H1 (cell line): ENCODE measurements around the gene CSNK1A1. TPM values are rescaled to one million over a fixed set of nuclear protein-coding genes. Genes with fewer than 3 reads are reported as not detected.

Source experiments
- CTCF ChIA-PET: fragments of 300-600 bp; sonication (Branson Sonifier 250); formaldehyde crosslinking; loops from one replicate; lab custom pipeline; 2021; ENCODE audit not compliant: partially characterized antibody; lab: Charles Lee
- POLR2A ChIA-PET: fragments of 300-600 bp; sonication (Branson Sonifier 250); formaldehyde crosslinking; loops from one replicate; lab custom pipeline; 2021; ENCODE audit warnings: inconsistent platforms; ENCODE audit not compliant: partially characterized antibody; lab: Charles Lee
- DNase-seq, 2 experiments: peaks; one replicate each; pipeline versions ENCODE4 v3.0.0 to v3.0.0-alpha.2; 2010 to 2022; ENCODE audit warnings: low spot score in 2 of 2, low read depth in 1 of 2, mixed read lengths in 1 of 2
- FAIRE-seq: peaks from 2 replicates; lab custom pipeline; 2011; peaks lifted over from hg19 to GRCh38; lab: Jason Lieb, UNC
- H2AFZ ChIP-seq: 2 replicates; pipeline ENCODE4 v1.8.1; 2012; ENCODE audit warnings: low read length, inconsistent platforms
- H2AK5ac ChIP-seq: 2 replicates; pipeline ENCODE4 v1.6.1; 2013; ENCODE audit warnings: low read depth, low read length
- H2BK120ac ChIP-seq: replicated peaks from 2 replicates; pipeline ENCODE3; 2013; ENCODE audit warnings: low read depth, low read length, inconsistent platforms
- H2BK12ac ChIP-seq: 2 replicates; pipeline ENCODE4 v1.6.1; 2013; ENCODE audit warnings: low read depth, low read length
- H2BK15ac ChIP-seq: 2 replicates; pipeline ENCODE4 v1.6.1; 2013; ENCODE audit warnings: low read length
- H2BK20ac ChIP-seq: 2 replicates; pipeline ENCODE4 v1.6.1; 2013; ENCODE audit warnings: low read length
- H2BK5ac ChIP-seq: 2 replicates; pipeline ENCODE4 v1.6.1; 2013; ENCODE audit warnings: low read depth, low read length
- H3K14ac ChIP-seq: 2 replicates; pipeline ENCODE4 v1.6.1; 2013; ENCODE audit warnings: inconsistent platforms; ENCODE audit not compliant: insufficient read length
- H3K18ac ChIP-seq: 2 replicates; pipeline ENCODE4 v1.6.1; 2013; ENCODE audit warnings: low read length; ENCODE audit errors: extremely low read depth
- H3K23ac ChIP-seq: 2 replicates; pipeline ENCODE4 v1.6.1; 2013; ENCODE audit warnings: inconsistent platforms; ENCODE audit not compliant: insufficient read length
- H3K23me2 ChIP-seq: 2 replicates; pipeline ENCODE4 v1.6.1; 2013; ENCODE audit warnings: low read depth, low read length
- H3K27ac ChIP-seq: 2 replicates; pipeline ENCODE4 v1.6.1; 2011; ENCODE audit warnings: low read depth, low read length, inconsistent platforms
- H3K27me3 ChIP-seq, 4 experiments: replicated peaks in 1 of 4; 1 replicate in 1 of 4; 2 replicates in 3 of 4; pipeline versions ENCODE4 v1.6.1 to v1.8.1; 2011 to 2013; ENCODE audit warnings: low read length in 3 of 4, mild to moderate bottlenecking in 3 of 4, inconsistent platforms in 2 of 4, mixed read lengths in 2 of 4, moderate library complexity in 1 of 4; ENCODE audit not compliant: control insufficient read depth in 3 of 4, insufficient read depth in 3 of 4; ENCODE audit errors: extremely low read depth in 1 of 4
- H3K36me3 ChIP-seq, 4 experiments: 2 replicates each; pipeline versions ENCODE4 v1.6.1 to v1.8.1; 2011 to 2013; ENCODE audit warnings: mild to moderate bottlenecking in 4 of 4, low read length in 3 of 4, moderate library complexity in 2 of 4, control low read depth in 1 of 4, inconsistent platforms in 1 of 4; ENCODE audit not compliant: insufficient read depth in 4 of 4, control insufficient read depth in 2 of 4
- H3K4ac ChIP-seq: replicated peaks from 2 replicates; pipeline ENCODE3; 2013; ENCODE audit warnings: low read length, low read depth, mixed read lengths, inconsistent platforms; ENCODE audit not compliant: insufficient read length
- H3K4me1 ChIP-seq, 4 experiments: replicated peaks in 1 of 4; 1 replicate in 1 of 4; 2 replicates in 3 of 4; pipeline versions ENCODE4 v1.6.1 to v1.8.1; 2011 to 2013; ENCODE audit warnings: low read length in 3 of 4, inconsistent platforms in 2 of 4, mixed read lengths in 1 of 4; ENCODE audit not compliant: insufficient read depth in 4 of 4, control insufficient read depth in 3 of 4
- H3K4me2 ChIP-seq, 2 experiments: 2 replicates each; pipeline versions ENCODE4 v1.6.1 to v1.8.1; 2011 to 2013; ENCODE audit warnings: low read depth in 2 of 2, low read length in 2 of 2, control low read depth in 1 of 2, inconsistent platforms in 1 of 2, mild to moderate bottlenecking in 1 of 2; ENCODE audit not compliant: insufficient read depth in 1 of 2
- H3K4me3 ChIP-seq, 4 experiments: fragments of 200-600, 300-600 bp in 1 of 4; sonication (generic), shearing (Covaris generic), sonication (Bioruptor Twin) in 1 of 4; 2 replicates each; pipeline versions ENCODE4 v1.5.1 to v1.8.1; 2011 to 2016; ENCODE audit warnings: low read length in 4 of 4, low read depth in 3 of 4, control low read depth in 2 of 4, inconsistent platforms in 2 of 4, mild to moderate bottlenecking in 2 of 4, mixed read lengths in 1 of 4, moderate library complexity in 1 of 4; ENCODE audit not compliant: insufficient read depth in 2 of 4; ENCODE audit errors: extremely low read depth in 1 of 4
- H3K56ac ChIP-seq: replicated peaks from 2 replicates; pipeline ENCODE3; 2013; ENCODE audit warnings: low read depth, mild to moderate bottlenecking, mixed read lengths, low read length, inconsistent platforms; ENCODE audit not compliant: insufficient read length
- H3K79me1 ChIP-seq: 2 replicates; pipeline ENCODE4 v1.6.1; 2013; ENCODE audit warnings: low read depth, low read length, control low read depth
- H3K79me2 ChIP-seq, 2 experiments: 2 replicates each; pipeline versions ENCODE4 v1.6.1 to v1.8.1; 2012 to 2013; ENCODE audit warnings: low read length in 2 of 2, mild to moderate bottlenecking in 2 of 2, inconsistent platforms in 1 of 2; ENCODE audit not compliant: insufficient read depth in 2 of 2, control insufficient read depth in 1 of 2
- H3K9ac ChIP-seq, 4 experiments: replicated peaks in 1 of 4; 1 replicate in 1 of 4; 2 replicates in 3 of 4; pipeline versions ENCODE4 v1.6.1 to v1.8.1; 2011 to 2013; ENCODE audit warnings: low read depth in 3 of 4, low read length in 3 of 4, control low read depth in 2 of 4, mild to moderate bottlenecking in 2 of 4, moderate library complexity in 2 of 4, inconsistent platforms in 1 of 4; ENCODE audit errors: extremely low read depth in 1 of 4
- H3K9me3 ChIP-seq, 2 experiments: 2 replicates each; pipeline versions ENCODE4 v1.6.1 to v1.8.1; 2012 to 2013; ENCODE audit warnings: mild to moderate bottlenecking in 2 of 2, moderate library complexity in 2 of 2, control low read depth in 1 of 2, inconsistent platforms in 1 of 2, low read depth in 1 of 2, low read length in 1 of 2, mixed read lengths in 1 of 2; ENCODE audit not compliant: insufficient read depth in 2 of 2
- H4K20me1 ChIP-seq, 2 experiments: replicated peaks in 1 of 2; 2 replicates each; pipeline versions ENCODE3 to v1.8.1; 2011 to 2013; ENCODE audit warnings: inconsistent platforms in 2 of 2, low read length in 2 of 2, mild to moderate bottlenecking in 1 of 2; ENCODE audit not compliant: insufficient read depth in 2 of 2, control insufficient read depth in 1 of 2
- H4K5ac ChIP-seq: 2 replicates; pipeline ENCODE4 v1.6.1; 2013; ENCODE audit warnings: low read length, low read depth, mixed read lengths, inconsistent platforms; ENCODE audit not compliant: insufficient read length
- H4K8ac ChIP-seq: 2 replicates; pipeline ENCODE4 v1.8.0; 2013; ENCODE audit warnings: mild to moderate bottlenecking, moderate library complexity, low read length, inconsistent platforms; ENCODE audit not compliant: insufficient read depth; ENCODE audit errors: extremely low read depth
- H4K91ac ChIP-seq: replicated peaks from 2 replicates; pipeline ENCODE3; 2013; ENCODE audit warnings: low read length, mixed read lengths, inconsistent platforms; ENCODE audit not compliant: insufficient read length
- BCL11A ChIP-seq, 2 experiments: IDR thresholded peaks; one replicate each; pipeline ENCODE4 v1.6.1; 2011; ENCODE audit warnings: low read depth in 2 of 2, low read length in 2 of 2, mild to moderate bottlenecking in 2 of 2
- CBX5 ChIP-seq: fragments of 300-800, 300-1000 bp; sonication (generic); IDR thresholded peaks from 2 replicates; pipeline ENCODE4 v1.7.1; 2016; ENCODE audit warnings: antibody characterized with exemption, low read length, low read depth
- JUN ChIP-seq: IDR thresholded peaks from 2 replicates; pipeline ENCODE4 v1.6.1; 2011; ENCODE audit warnings: low read depth, mild to moderate bottlenecking, improper control_type of control experiment, low read length
- POLR2AphosphoS5 ChIP-seq: IDR thresholded peaks from 2 replicates; pipeline ENCODE4 v1.6.1; 2011; ENCODE audit warnings: low read depth, low read length
- RBBP5 ChIP-seq: IDR thresholded peaks from 2 replicates; pipeline ENCODE4 v1.7.1; 2012; ENCODE audit warnings: low read depth, mild to moderate bottlenecking, inconsistent platforms, low read length, moderate library complexity, borderline replicate concordance
- RXRA ChIP-seq: IDR thresholded peaks from 2 replicates; pipeline ENCODE4 v1.6.1; 2011; ENCODE audit warnings: low read depth, mild to moderate bottlenecking, low read length, moderate library complexity; ENCODE audit not compliant: insufficient read depth
- WGBS, 2 experiments: shearing (Covaris generic) in 1 of 2; methylation state at CpG; one replicate each; pipeline versions ENCODE4 v1.1.6 to v1.1.7; 2013 to 2015; ENCODE audit warnings: low lambda C conversion rate in 2 of 2, mixed read lengths in 2 of 2, inconsistent platforms in 1 of 2, low coverage in 1 of 2, missing lambda C conversion rate in 1 of 2; ENCODE audit not compliant: insufficient replicate concordance in 2 of 2, insufficient coverage in 1 of 2, insufficient read length in 1 of 2; ENCODE audit errors: extremely low coverage in 1 of 2, missing lambda C conversion rate in 1 of 2; 5-methylcytosine and 5-hydroxymethylcytosine counted together
- polyA plus RNA-seq, 7 experiments: library from polyadenylated mRNA; depleted of rRNA in 3 of 7; stranded (reverse) in 5 of 7; unstranded in 2 of 7; fragments of >200 nt in 5 of 7; fragments of 200-250 nt in 2 of 7; gene quantifications; 1 replicate in 5 of 7; 2 replicates in 1 of 7; 4 replicates in 1 of 7; pipeline versions ENCODE4 v1.2.1 to v1.2.3, GENCODE V29; 2011 to 2013; ENCODE audit warnings: missing spikeins in 2 of 7, mixed read lengths in 2 of 7
- total RNA-seq: library from RNA; stranded (reverse); fragmentation: NEBNext Ultra II Directional; extraction: Animal tissue kit (Norgen Biotek cat#: 25700); gene quantifications from 2 replicates; pipeline ENCODE4 v1.2.1, GENCODE V29; 2021
- TF ChIP-seq, protein P1 (sequence below): IDR thresholded peaks from 2 replicates; pipeline ENCODE4 v1.6.1; 2012; ENCODE audit warnings: low read length, inconsistent platforms

CSNK1A1 gene
- total and polyA plus RNA-seq, 2 of the 8 experiments (the other 6 are each of a cell fraction or from before 2014, with no cell fraction given) = 61.2 to 244 TPM

DNA sequence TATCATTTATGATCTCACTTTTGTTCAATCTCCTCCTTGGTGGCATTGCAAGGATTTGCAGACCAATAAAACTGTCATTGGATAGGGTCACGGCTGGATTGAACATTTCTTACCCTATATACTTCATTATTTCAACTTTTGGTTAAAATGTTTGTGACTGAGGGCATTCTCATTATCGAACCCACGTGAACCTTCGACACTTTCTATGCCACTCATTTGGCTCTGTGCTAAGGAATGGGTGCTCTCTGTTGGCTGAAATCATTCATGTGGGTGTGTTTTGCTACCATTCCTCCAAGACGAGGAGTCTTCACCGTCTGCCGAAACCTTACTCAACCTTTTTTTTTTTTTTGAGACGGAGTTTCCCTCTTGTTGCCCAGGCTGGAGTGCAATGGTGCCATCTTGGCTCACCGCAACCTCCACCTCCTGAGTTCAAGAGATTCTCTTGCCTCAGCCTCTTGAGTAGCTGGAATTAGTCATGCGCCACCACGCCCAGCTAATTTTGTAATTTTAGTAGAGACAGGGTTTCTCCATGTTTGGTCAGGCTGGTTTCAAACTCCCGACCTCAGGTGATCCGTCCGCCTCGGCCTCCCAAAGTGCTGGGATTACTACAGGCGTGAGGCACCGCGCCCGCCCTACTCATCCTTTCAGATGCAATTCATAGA is 62.5 kb downstream of the CSNK1A1 start:
- DNase-seq (peak in 1 of 2 experiments; percentile 45), FAIRE-seq (no peak)
- no peak overlapping the region for H2AK5ac ChIP-seq
- H3K4me1 ChIP-seq = peaks cover 0 to 3% (median 0%) of the 10 kb centered on the region in 4 experiments; a peak in 1 of 7 replicates
- H4K5ac ChIP-seq = no peak overlapping the region
- H3K14ac ChIP-seq = no peak overlapping the region
- H3K4ac ChIP-seq = no peak overlapping the region
- H3K56ac ChIP-seq = no peak overlapping the region
- peaks cover 0 to 5% (median 0%) of the 10 kb centered on the region in 4 experiments; a peak in 1 of 8 replicates for H3K36me3 ChIP-seq
- H4K8ac ChIP-seq = no peak overlapping the region
- no peak overlapping the region for H2BK12ac ChIP-seq
- no peak overlapping the region for H2BK120ac ChIP-seq
- no peaks in the 10 kb centered on the region for H3K79me1 ChIP-seq
- CTCF ChIA-PET = interaction anchor here (0.7 kb wide), 1 partner anchor 124 kb away, joined by 3 read pairs; no protein-coding TSS in a partner anchor
- no peak overlapping the region for H2BK5ac ChIP-seq
- no peak overlapping the region for H3K18ac ChIP-seq
- no peak overlapping the region for H2AFZ ChIP-seq
- no peaks in the 10 kb centered on the region for H4K20me1 ChIP-seq
- H3K9me3 ChIP-seq = no peaks in the 10 kb centered on the region
- no peak overlapping the region for H3K27ac ChIP-seq
- H3K4me3 ChIP-seq = no peak overlapping the region
- TF ChIP-seq RXRA (no peak), CBX5 (no peak), POLR2AphosphoS5 (no peak), RBBP5 (no peak), BCL11A (IDR thresholded peaks at IDR 0.05; ENCODE audit: low read depth in 2 of 2, low read length in 2 of 2) (no peak), JUN (no peak)
- TF ChIP-seq, protein P1, sequence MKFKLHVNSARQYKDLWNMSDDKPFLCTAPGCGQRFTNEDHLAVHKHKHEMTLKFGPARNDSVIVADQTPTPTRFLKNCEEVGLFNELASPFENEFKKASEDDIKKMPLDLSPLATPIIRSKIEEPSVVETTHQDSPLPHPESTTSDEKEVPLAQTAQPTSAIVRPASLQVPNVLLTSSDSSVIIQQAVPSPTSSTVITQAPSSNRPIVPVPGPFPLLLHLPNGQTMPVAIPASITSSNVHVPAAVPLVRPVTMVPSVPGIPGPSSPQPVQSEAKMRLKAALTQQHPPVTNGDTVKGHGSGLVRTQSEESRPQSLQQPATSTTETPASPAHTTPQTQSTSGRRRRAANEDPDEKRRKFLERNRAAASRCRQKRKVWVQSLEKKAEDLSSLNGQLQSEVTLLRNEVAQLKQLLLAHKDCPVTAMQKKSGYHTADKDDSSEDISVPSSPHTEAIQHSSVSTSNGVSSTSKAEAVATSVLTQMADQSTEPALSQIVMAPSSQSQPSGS = no peak
- H3K23ac ChIP-seq = no peak overlapping the region
- no peak overlapping the region for H2BK20ac ChIP-seq
- peaks cover 0 to 1% (median 0%) of the 10 kb centered on the region in 4 experiments; a peak in 1 of 7 replicates for H3K27me3 ChIP-seq
- H3K23me2 ChIP-seq = no peaks in the 10 kb centered on the region
- H3K4me2 ChIP-seq = no peak overlapping the region
- 86% methylated on average over 18 of the region's 19 CpGs; no CpG with 5 or more reads in 1 of the 2 experiments for WGBS, 2 experiments
- H3K79me2 ChIP-seq = no peaks in the 10 kb centered on the region
- H4K91ac ChIP-seq = no peak overlapping the region
- H3K9ac ChIP-seq = no peak overlapping the region
- no peak overlapping the region for H2BK15ac ChIP-seq
- POLR2A ChIA-PET = interaction anchor here (0.7 kb wide), 1 partner anchor 50 kb away, joined by 3 read pairs; no protein-coding TSS in a partner anchor
